SKM-1 treated with dmso at 0.1 percent for 144 hours (cell line): ENCODE results near the gene CBY2.

Experiments
- DNase-seq: peaks from one replicate; lab custom pipeline; 2025; ENCODE audit not compliant: unreplicated experiment; lab: John Stamatoyannopoulos, UW

CBY2 gene

DNA sequence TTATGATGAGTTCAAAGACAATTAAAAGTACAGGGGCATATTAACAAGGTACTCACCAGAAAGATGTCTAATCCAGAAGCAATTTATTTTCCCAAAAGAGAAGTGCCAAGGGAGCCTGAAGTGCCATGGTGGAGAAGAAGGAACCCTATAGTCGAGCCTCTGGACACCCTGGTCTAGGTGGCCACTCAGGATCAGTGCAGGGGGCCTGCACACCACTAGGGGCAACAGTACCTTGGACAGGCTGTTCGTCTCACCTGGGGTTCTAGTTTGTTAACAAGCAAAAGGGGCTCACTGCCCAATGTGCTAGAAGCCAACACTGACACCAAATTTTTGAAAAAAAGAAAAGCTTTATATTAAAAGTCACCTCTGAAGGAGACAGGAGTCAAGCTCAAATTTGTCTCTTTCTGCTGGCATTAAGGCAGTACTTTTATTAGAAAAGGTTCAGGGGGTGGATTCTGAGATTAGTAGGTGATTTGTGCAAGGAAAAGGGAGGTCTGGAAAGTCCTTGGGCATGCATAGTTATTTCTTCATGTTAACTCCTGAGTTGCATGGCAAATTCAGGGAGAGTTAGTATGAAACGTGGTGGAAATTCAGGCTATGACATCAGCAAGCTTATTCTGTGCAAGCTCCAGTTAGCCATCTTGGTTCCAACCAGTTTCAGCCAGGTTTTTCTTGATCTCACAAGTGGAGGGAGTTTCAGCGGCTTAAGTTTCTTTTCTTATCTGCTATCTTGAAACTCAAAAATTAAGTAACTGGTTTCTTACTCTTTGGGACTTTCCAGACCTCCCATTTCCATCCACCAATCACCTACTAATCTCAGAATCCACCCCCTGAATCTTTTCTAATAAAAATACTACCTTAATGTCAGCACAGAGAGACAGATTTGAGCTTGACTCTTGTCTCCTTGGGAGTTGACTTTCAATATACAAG, 884 bp upstream of the CBY2 start:
- no peak for DNase-seq

DNA sequence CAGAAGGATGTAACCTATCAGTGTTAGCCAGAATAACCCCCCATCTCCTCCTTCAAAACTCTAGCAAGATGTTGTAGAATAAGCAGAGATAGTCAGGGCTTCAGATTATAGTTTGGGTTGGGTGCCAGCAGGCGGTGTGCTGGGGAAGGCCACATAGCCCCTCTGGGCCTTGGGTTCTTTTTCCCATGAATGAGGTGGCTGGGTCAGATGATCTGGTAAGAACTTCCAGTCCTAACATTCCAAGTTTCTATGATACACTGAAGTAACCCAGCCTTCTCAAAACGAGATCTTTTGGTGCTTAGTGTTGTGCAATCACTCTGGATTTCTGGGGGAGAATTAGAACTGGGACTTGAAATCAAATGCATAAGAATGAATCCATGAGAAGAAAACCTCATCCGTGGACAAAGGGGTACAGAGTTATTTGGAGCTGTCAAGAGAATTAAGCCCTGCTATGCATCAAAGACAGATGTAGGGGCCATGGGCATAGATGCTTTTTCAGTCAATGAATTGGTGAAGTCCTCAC, 810 bp downstream of the CBY2 start:
- no peak for DNase-seq

- DNase-seq = no peak
These were observed 2.2 kb downstream of the CBY2 start for GRCh38 chr13:45704211-45704739.

- no peak for DNase-seq
These were observed 3.0 kb downstream of the CBY2 start for GRCh38 chr13:45704854-45705695.

- DNase-seq = no peak
These were observed 3.8 kb downstream of the CBY2 start for GRCh38 chr13:45705918-45706317.

DNA sequence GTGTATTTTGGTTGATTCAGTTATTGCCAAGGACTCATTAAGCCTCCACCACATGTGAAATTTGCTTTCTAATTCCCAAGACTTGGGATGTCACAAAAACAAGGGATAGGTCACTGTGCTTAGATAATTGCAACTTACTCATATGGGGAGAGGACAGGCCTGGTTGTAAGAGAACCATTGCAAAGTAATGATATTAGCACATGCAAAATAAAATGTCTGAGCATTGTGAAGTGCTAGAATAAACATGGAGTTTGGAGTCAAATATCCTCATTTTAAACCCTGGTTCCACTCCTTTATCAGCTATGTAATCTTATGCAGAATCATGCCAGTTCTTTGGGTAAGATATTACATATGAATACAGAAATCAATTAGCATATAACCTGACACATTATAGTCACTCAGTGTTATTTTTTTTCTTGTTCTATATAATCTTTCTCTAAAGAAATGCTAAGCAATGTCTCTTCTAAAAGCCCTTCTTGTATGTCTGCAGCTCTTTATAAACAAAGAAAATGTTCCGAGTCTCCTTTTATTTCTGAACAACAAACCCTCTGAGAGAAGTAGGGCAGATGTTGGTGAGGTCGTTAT, 5.5 kb downstream of the CBY2 start:
- no peak for DNase-seq

DNA sequence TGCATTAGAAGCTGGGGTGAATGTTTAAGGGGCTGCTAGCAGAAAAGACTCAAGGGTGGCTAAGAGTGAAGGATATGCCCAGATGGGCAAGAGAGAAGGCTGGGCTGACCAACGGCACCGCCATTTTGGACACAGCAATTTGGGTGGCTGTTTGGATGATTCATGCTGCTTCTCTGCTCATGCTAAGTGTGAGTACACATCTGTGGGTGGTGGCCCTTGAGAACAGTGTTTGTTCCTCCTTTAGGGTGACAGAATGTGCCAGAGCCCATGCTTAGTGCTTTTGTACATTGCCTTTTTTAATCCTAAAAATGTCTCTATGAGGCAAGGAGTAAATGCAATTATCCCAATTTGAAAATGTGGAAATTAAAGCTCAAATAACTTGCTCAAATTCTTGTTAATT, 9.8 kb downstream of the CBY2 start:
- DNase-seq = no peak

- no peak for DNase-seq
These were observed 11.1 kb downstream of the CBY2 start for GRCh38 chr13:45713106-45713690.

DNA sequence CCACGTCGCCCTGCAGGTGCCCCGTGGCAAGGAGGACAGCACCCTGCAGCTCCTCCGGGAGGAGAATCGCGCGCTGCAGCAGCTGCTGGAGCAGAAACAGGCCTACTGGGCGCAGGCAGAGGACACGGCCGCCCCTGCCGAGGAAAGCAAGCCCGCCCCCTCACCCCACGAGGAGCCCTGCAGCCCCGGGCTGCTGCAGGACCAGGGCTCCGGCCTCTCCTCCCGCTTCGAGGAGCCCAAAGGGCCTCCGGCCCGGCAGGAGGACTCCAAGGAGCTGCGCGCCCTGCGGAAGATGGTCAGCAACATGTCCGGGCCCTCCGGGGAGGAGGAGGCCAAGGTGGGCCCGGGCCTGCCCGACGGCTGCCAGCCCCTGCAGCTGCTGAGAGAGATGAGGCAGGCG, 11.6 kb downstream of the CBY2 start:
- DNase-seq = no peak

GRCh38 chr13:45714170-45714569, 12.1 kb downstream of the CBY2 start:
- DNase-seq = no peak

GRCh38 chr13:45715351-45715750, 13.2 kb downstream of the CBY2 start:
- DNase-seq = no peak

DNA sequence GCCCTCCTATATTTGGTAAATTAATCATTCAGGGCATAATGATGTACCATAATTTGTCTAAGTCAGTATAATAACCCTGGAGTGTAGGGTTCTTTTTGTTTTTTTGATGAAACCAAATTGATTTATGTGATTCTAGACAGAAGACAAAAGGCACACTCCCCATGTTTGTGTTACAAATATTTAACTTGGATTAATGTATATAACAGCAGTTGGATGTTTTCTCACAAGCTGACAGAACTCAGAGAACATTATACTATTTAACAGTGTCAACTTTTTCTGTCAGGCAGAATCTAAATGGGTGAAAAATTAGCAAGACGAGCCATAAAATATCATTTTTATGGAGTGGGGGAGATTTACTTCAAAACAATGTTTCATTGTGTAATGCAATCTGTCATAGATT, 15.2 kb downstream of the CBY2 start:
- DNase-seq = no peak

DNA sequence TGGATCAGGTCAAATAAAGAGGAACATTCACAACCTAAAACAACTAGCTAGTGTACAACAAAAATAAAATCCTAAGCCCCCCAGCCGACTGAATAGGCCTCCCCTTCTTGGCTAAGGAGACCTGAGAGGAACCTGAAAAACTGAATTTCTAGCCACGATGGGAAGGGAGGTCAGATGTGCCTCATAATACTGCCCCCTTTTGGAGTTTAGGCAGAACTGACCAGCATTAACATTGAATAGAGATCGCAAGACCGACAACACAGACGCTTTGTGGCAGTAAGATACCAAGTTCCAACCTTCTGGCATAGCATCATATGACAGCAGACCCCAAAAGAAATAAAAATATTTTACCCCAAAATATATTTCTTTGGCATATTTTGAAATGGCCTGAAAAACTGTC, 15.9 kb downstream of the CBY2 start:
- peak; percentile 45 for DNase-seq

DNA sequence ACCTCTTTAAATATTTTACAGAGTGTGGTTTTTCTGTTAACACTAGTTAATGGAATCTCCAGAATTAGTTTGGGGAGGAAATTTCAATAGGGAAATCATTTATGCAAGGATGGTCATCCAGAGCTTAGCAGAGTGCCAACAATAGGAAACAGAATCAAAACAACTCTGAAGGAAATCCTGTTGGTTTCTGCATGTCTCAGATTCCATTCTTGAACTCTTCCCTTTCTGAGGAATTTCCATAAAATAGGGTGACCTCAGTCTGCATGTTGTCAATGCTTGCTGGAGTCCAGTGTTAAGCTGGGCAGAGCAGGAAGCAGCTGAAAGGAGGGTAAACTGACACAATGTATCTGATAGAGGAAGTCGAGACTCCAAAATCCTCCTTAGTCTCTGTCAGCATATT, 16.9 kb downstream of the CBY2 start:
- DNase-seq = no peak

DNA sequence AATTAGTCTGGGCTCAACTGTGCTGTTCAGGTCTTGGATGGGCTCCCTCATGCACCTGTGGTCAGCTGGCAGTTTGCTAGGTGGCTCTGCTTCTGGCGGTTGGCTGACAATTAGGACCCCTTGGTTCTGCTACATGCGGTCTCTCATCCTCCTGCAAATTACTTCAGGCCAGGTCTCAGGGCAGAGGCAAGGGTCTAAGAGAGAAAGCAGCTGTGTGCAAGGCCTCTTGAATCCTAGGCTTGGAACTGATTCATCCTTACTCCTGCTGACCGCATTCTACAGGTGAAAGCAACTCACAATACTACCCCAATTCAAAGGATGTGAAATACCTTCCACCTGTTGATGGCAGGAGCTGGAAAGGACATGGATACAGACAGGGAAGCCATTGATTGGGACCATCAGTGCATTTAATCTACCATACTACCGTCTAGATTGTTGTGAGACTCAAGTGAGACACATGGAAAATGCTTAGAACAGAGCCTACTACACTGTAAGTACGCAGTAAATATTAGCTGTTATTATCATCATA, 19.1 kb downstream of the CBY2 start:
- no peak for DNase-seq

DNA sequence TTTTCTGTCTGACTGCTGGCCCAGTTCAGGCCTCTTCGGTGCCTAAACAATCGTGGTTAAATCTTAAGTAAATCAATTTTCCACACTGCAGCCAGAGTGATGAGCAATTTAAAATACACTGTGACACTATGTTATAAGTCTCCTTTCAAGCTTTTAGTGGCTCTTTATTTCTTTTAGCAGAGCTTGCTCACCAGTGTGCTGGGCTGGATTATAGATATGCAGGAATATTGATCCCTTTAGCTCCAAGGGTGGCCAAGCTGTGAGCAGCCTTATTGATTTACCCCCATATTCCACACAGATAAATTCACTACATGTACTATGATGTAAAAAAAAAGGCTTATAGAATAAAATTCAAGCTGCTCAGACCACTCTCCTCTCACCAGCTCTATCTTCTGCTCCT, 21.7 kb downstream of the CBY2 start:
- no peak for DNase-seq

- peak; percentile 43 for DNase-seq
These were observed 26.6 kb downstream of the CBY2 start for GRCh38 chr13:45728759-45729158.

DNA sequence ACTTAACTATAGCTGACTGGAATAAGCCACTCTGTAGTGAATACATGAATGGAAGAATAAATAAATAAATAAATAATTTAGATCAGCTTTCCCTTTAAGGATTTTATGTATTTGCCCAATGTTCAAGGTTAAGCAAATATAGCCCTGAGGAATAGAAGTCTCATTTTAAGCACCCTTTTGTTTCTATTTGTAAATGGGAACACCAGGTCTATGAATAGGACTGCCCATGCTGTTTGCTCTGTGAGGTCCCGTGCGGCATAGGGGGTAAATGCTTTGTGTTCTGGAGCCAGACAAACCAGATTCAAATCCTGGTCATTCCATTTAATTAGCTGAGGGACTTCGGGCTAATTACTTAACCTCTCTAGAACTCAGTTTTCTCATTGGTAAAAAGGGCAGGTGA, 29.3 kb downstream of the CBY2 start:
- DNase-seq = no peak

GRCh38 chr13:45732916-45733315, 30.8 kb downstream of the CBY2 start:
- no peak for DNase-seq

GRCh38 chr13:45733361-45733760, 31.2 kb downstream of the CBY2 start:
- no peak for DNase-seq

DNA sequence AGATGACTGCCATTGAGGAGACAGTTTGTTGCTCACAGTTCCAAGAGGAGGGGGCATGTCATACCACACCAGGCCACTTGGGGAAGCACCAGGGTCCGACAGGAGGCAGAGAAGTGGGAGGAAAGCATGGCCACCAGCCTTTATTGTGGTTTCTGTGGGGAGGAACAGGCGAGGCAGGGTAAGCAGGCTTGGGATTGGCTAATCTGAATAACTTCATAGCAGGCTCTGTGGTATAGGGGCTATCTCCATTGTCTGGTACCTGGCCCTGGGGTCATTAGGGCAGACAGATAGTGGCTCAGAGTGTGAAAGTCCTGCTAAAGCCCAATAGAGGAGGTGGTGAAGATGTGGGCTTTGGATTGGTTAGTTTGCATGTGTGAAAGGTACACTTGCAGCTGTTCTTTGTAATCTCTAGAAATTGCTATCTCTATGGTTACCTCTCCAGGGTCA, 35.5 kb downstream of the CBY2 start:
- DNase-seq = peak; percentile 43
